OCI-LY7 (cell line): ENCODE data around the gene HSBP1L1.

ENCODE experiments used
- CTCF ChIP-seq: fragments of 200-600 bp; sonication (generic); conservative IDR thresholded peaks from 2 replicates; pipeline ENCODE4 v1.5.1; 2014; ENCODE audit warnings: mild to moderate bottlenecking, antibody characterized with exemption, low read length, moderate library complexity, mixed read lengths
- EZH2phosphoT487 ChIP-seq: fragments of 200-600 bp; sonication (generic); IDR thresholded peaks from 2 replicates; pipeline ENCODE4 v1.6.1; 2018; ENCODE audit warnings: low read depth, borderline replicate concordance, mild to moderate bottlenecking, mixed run types, antibody characterized with exemption, low read length, moderate library complexity, mixed read lengths

- TF ChIP-seq CTCF (no peak), EZH2phosphoT487 (no peak)
These were observed 13.7 kb upstream of the HSBP1L1 start for GRCh38 chr18:79950515-79951341.
